Measurements from ENCODE around the gene FMN1. TPM values are rescaled to one million over a fixed set of nuclear protein-coding genes. Genes with fewer than 3 reads are reported as not detected.

FMN1 gene
- total RNA-seq, 6 donors from 2014 or later = 20.2 to 176 (median 53.8) TPM

GRCh38 chr15:32739522-32740063, 454.9 kb downstream of the FMN1 start:
- WGBS, 2 donors = 88 to 92% methylated on average over 1 of the region's 1 CpG
- no peaks in the 10 kb centered on the region for H3K36me3 ChIP-seq
- ATAC-seq (ENCODE audit: low FRiP score in 2 of 2) = no peak
- TF ChIP-seq CTCF (IDR thresholded peaks at IDR 0.05) (no peak), POLR2AphosphoS5 (IDR thresholded peaks at IDR 0.05) (no peak), EP300 (IDR thresholded peaks at IDR 0.05) (no peak), POLR2A (IDR thresholded peaks at IDR 0.05) (no peak)
- H3K4me3 ChIP-seq = no peak overlapping the region
- DNase-seq = no peak
- H3K4me1 ChIP-seq = no peaks in the 10 kb centered on the region
- H3K27me3 ChIP-seq = no peaks in the 10 kb centered on the region
- H3K27ac ChIP-seq = no peak overlapping the region
- H3K9me3 ChIP-seq = peaks cover 0 to 6% (median 0%) of the 10 kb centered on the region in 4 donors

- 89 to 95% methylated on average over 1 of the region's 1 CpG for WGBS, 2 donors
- TF ChIP-seq CTCF (IDR thresholded peaks at IDR 0.05) (no peak), EP300 (IDR thresholded peaks at IDR 0.05) (no peak), POLR2AphosphoS5 (IDR thresholded peaks at IDR 0.05) (no peak), POLR2A (IDR thresholded peaks at IDR 0.05) (no peak)
These were observed 455.8 kb downstream of the FMN1 start for GRCh38 chr15:32738666-32739065.

GRCh38 chr15:32737304-32737703, 457.2 kb downstream of the FMN1 start:
- DNase-seq = no peak
- Histone ChIP-seq H3K36me3 (no peaks in the 10 kb centered on the region), H3K4me1 (no peaks in the 10 kb centered on the region), H3K27me3 (no peaks in the 10 kb centered on the region), H3K27ac (no peak overlapping the region), H3K9me3 (peaks cover 0 to 6% (median 0%) of the 10 kb centered on the region in 4 donors), H3K4me3 (no peak overlapping the region)
- ATAC-seq (ENCODE audit: low FRiP score in 2 of 2) = no peak
- whole genome bisulfite sequencing, 2 donors = 91 to 96% methylated on average over 4 of the region's 4 CpGs
- TF ChIP-seq EP300 (IDR thresholded peaks at IDR 0.05) = no peak
- TF ChIP-seq CTCF (IDR thresholded peaks at IDR 0.05) = no peak
- no peak for TF ChIP-seq POLR2A (IDR thresholded peaks at IDR 0.05)
- no peak for TF ChIP-seq POLR2AphosphoS5 (IDR thresholded peaks at IDR 0.05)

More at GRCh38 chr15:32738666-32739065, 455.8 kb downstream of the FMN1 start:
- Histone ChIP-seq H3K27me3 (no peaks in the 10 kb centered on the region), H3K4me3 (no peak overlapping the region), H3K9me3 (peaks cover 0 to 6% (median 0%) of the 10 kb centered on the region in 4 donors), H3K4me1 (no peaks in the 10 kb centered on the region), H3K27ac (no peak overlapping the region), H3K36me3 (no peaks in the 10 kb centered on the region)
- no peak for DNase-seq
- no peak for ATAC-seq (ENCODE audit: low FRiP score in 2 of 2)

GRCh38 chr15:32736701-32737061, 457.8 kb downstream of the FMN1 start:
- WGBS, 2 donors = 97 to 100% methylated on average over 2 of the region's 2 CpGs
- Histone ChIP-seq H3K27me3 (no peaks in the 10 kb centered on the region), H3K9me3 (peaks cover 0 to 6% (median 0%) of the 10 kb centered on the region in 4 donors), H3K4me3 (no peak overlapping the region), H3K36me3 (no peaks in the 10 kb centered on the region), H3K27ac (no peak overlapping the region), H3K4me1 (no peaks in the 10 kb centered on the region)
- DNase-seq (no peak), ATAC-seq (ENCODE audit: low FRiP score in 2 of 2) (no peak)
- TF ChIP-seq POLR2A (IDR thresholded peaks at IDR 0.05) (no peak), CTCF (IDR thresholded peaks at IDR 0.05) (no peak), EP300 (IDR thresholded peaks at IDR 0.05) (no peak), POLR2AphosphoS5 (IDR thresholded peaks at IDR 0.05) (no peak)

All from upper lobe of left lung (tissue), 6 donors.